HL-60 (cell line): Measurements from ENCODE around the gene RTN4R.

ENCODE experiments used
- DNase-seq, 2 experiments: peaks; one replicate each; pipeline ENCODE4 v3.0.0-alpha.2; 2010 to 2020; ENCODE audit warnings: low read depth in 1 of 2, low spot score in 1 of 2
- H3K27ac ChIP-seq: fragments of 250-450 bp; sonication (Bioruptor Pico); replicated peaks from 2 replicates; pipeline ENCODE4 v1.5.1; 2020; ENCODE audit warnings: mild to moderate bottlenecking, moderate library complexity
- H3K27me3 ChIP-seq: fragments of 250-450 bp; sonication (Bioruptor Pico); 2 replicates; pipeline ENCODE4 v1.5.1; 2021; ENCODE audit warnings: mild to moderate bottlenecking, moderate library complexity; ENCODE audit not compliant: insufficient read depth, poor library complexity, severe bottlenecking
- H3K4me3 ChIP-seq: replicated peaks from 2 replicates; pipeline ENCODE4 v1.5.1; 2011; ENCODE audit warnings: mild to moderate bottlenecking, control low read depth, low read length; ENCODE audit not compliant: insufficient read depth
- GABPA ChIP-seq: IDR thresholded peaks from 2 replicates; pipeline ENCODE4 v1.6.1; 2012; ENCODE audit warnings: low read depth
- POLR2AphosphoS5 ChIP-seq: IDR thresholded peaks from 2 replicates; pipeline ENCODE4 v1.6.1; 2012; ENCODE audit warnings: low read depth
- SPI1 ChIP-seq: IDR thresholded peaks from 2 replicates; pipeline ENCODE4 v1.6.1; 2012; ENCODE audit warnings: low read depth, mild to moderate bottlenecking, borderline replicate concordance
- TF ChIP-seq, protein P1 (sequence below): IDR thresholded peaks from one replicate; pipeline ENCODE4 v1.5.1; 2011; ENCODE audit warnings: low read length, control low read depth, inconsistent platforms; ENCODE audit not compliant: insufficient read depth
- TF ChIP-seq, protein P2 (sequence below): IDR thresholded peaks from 2 replicates; pipeline ENCODE4 v1.6.1; 2012; ENCODE audit warnings: low read depth; ENCODE audit not compliant: insufficient replicate concordance

The RTN4R gene

DNA sequence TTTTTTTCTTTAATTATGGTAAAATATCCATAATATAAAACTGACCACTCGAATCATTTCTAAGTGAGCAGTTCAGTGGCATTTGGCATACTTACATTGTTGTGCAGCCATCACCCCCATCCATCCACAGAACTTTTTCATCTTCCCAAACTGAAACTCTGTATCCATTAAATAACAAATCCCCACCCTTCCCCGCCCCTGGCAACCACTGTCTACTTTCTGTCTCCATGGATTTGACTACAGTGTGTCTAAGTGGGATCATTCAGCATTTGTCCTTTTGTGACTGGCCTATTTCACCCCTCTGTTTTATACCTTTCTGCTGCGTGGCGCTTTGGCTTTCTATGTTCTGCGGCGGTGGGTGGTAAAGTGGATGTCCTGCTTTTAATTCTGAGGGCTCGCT lies 49.1 kb downstream of the RTN4R start:
- Histone ChIP-seq H3K4me3 (no peak overlapping the region), H3K27me3 (no peaks in the 10 kb centered on the region)

DNA sequence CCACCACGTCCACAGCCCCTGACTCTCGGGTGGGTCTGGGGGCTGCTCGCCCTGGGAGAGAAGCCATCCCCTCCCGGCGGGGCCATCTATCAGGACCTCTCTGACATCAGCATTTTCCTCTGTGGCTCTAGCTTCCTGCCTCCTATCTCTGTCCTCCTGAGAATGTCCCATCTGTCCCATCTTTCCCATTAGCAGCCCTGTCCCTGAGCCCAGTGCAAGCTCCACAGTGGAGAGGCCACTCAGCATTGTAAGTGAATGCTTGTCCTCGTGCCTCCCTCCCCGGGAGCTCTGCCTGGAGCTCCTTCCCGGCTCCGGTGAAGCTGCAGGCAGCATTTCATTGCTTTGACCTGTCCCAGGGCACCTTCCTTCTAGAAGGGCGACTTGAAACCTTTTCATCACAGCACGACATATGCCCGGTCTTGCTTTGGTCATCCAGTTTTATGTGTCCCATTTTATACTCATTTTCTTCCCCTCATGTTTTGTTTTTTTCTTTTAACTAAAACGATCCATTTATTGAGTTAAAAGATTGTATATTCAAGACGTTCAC lies 49.7 kb downstream of the RTN4R start:
- no peak for TF ChIP-seq POLR2AphosphoS5
- TF ChIP-seq, protein P1, sequence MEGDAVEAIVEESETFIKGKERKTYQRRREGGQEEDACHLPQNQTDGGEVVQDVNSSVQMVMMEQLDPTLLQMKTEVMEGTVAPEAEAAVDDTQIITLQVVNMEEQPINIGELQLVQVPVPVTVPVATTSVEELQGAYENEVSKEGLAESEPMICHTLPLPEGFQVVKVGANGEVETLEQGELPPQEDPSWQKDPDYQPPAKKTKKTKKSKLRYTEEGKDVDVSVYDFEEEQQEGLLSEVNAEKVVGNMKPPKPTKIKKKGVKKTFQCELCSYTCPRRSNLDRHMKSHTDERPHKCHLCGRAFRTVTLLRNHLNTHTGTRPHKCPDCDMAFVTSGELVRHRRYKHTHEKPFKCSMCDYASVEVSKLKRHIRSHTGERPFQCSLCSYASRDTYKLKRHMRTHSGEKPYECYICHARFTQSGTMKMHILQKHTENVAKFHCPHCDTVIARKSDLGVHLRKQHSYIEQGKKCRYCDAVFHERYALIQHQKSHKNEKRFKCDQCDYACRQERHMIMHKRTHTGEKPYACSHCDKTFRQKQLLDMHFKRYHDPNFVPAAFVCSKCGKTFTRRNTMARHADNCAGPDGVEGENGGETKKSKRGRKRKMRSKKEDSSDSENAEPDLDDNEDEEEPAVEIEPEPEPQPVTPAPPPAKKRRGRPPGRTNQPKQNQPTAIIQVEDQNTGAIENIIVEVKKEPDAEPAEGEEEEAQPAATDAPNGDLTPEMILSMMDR, result no peak
- TF ChIP-seq, protein P2, sequence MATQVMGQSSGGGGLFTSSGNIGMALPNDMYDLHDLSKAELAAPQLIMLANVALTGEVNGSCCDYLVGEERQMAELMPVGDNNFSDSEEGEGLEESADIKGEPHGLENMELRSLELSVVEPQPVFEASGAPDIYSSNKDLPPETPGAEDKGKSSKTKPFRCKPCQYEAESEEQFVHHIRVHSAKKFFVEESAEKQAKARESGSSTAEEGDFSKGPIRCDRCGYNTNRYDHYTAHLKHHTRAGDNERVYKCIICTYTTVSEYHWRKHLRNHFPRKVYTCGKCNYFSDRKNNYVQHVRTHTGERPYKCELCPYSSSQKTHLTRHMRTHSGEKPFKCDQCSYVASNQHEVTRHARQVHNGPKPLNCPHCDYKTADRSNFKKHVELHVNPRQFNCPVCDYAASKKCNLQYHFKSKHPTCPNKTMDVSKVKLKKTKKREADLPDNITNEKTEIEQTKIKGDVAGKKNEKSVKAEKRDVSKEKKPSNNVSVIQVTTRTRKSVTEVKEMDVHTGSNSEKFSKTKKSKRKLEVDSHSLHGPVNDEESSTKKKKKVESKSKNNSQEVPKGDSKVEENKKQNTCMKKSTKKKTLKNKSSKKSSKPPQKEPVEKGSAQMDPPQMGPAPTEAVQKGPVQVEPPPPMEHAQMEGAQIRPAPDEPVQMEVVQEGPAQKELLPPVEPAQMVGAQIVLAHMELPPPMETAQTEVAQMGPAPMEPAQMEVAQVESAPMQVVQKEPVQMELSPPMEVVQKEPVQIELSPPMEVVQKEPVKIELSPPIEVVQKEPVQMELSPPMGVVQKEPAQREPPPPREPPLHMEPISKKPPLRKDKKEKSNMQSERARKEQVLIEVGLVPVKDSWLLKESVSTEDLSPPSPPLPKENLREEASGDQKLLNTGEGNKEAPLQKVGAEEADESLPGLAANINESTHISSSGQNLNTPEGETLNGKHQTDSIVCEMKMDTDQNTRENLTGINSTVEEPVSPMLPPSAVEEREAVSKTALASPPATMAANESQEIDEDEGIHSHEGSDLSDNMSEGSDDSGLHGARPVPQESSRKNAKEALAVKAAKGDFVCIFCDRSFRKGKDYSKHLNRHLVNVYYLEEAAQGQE, result no peak
- no peak for TF ChIP-seq SPI1
- no peak for TF ChIP-seq GABPA
- no peak overlapping the region for H3K4me3 ChIP-seq
- DNase-seq, result no peak
- H3K27me3 ChIP-seq, result no peaks in the 10 kb centered on the region
- H3K27ac ChIP-seq, result no peak overlapping the region

More for the DNA sequence above, 49.1 kb downstream of the RTN4R start:
- no peak overlapping the region for H3K27ac ChIP-seq
- DNase-seq, result no peak
- TF ChIP-seq, protein P2, result no peak
- TF ChIP-seq POLR2AphosphoS5, result no peak
- no peak for TF ChIP-seq GABPA
- no peak for TF ChIP-seq SPI1
- TF ChIP-seq, protein P1, result no peak

DNA sequence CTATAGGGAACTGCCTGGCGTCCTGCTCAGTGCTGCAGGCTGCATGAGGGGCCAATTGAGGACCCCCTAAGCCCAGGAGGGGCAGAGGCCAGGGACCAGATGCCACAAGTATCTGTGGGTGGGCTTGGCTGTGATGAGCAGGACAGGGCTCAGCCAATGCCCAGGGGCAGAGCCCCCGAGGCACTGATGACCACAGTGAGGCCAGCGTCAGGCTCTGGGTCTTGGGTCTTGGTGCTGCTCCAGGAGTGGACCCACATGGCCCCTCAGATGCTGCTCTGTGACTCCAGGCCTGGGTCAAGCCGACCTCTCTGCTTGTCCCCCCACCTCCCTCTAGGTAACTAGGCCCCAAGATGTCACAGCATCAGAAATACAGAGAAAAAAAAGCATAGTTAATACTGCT lies 50.6 kb downstream of the RTN4R start:
- Histone ChIP-seq H3K4me3 (no peak overlapping the region), H3K27ac (no peak overlapping the region), H3K27me3 (no peaks in the 10 kb centered on the region)
- TF ChIP-seq GABPA, result no peak
- no peak for TF ChIP-seq SPI1
- TF ChIP-seq, protein P1, result no peak
- no peak for TF ChIP-seq POLR2AphosphoS5
- TF ChIP-seq, protein P2, result no peak
- no peak for DNase-seq
